Uterus (tissue), 2 donors: ENCODE results near the gene NXF1.
"Not testable (repeated sequence)": the region's sequence is repeated elsewhere in the genome, so short reads cannot be mapped to it uniquely, and the experiment has no call there.

ENCODE experiments used
- CTCF ChIP-seq, 4 experiments: fragments of 200-600 bp in 2 of 4; fragments of 450-650 bp in 2 of 4; sonication (generic) in 2 of 4; IDR thresholded peaks; one replicate each; pipeline ENCODE4 v1.5.1; 2016 to 2019; ENCODE audit warnings: antibody characterized with exemption in 4 of 4, mild to moderate bottlenecking in 2 of 4, moderate library complexity in 1 of 4
- POLR2A ChIP-seq, 2 donors: fragments of 450-650 bp; IDR thresholded peaks; one replicate each; pipeline ENCODE4 v1.6.1; 2016; ENCODE audit warnings: antibody characterized with exemption in 2 of 2, mild to moderate bottlenecking in 1 of 2, moderate library complexity in 1 of 2

- TF ChIP-seq POLR2A, CTCF (IDR thresholded peaks at IDR 0.05): not testable (repeated sequence)
These were observed 44.4 kb downstream of the NXF1 start for GRCh38 chr11:62760867-62761227.
